ENCODE results near the gene RBCK1. TPM values are rescaled to one million over a fixed set of nuclear protein-coding genes. Genes with fewer than 3 reads are reported as not detected.

The RBCK1 gene
- total RNA-seq, 1 donor from 2014 or later: 128 TPM

DNA sequence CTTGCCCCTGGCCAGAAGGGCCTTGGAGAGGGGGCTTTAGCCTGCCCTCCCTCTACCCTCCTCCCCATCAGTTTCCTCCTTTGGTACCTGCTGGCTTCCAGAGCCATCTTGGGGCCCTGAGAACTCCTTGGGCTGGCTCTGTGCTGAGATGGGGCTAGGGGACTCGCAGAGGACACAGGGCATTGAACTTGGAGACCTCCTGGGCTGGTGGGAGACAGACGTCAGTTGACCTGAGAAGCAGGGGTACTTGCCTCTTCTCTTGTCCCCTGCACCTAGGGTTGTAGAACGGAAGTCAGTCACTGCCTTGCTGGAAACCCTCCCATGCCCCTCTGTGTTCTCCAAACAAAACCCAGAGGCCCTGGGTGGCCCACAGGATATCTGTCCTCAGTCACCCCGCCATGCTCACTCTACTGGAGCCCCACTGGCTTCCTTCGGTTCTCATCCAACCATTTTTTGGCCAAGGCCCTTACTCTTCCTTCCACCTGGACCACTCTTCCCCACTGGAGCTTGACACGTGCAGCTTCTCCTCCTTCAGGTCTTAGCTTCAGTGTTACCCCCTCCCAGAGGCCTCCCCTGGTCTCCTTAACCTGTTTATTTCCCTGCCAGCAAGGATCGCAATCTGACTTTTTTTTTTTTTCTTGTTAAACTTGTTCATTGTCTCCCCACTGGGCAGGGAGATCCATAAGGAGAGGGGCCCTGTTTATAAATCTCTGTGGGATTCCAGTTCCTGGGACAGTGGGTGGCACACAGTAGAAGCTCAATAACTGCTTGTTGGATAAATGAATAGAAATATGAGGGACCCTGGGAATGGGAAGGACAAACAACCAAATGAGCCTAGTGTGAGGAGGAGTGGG, 971 bp downstream of the RBCK1 start:
- intact Hi-C loops (cut with micrococcal nuclease): loop anchor here (1.0 to 5.0 kb wide), 6 partner anchors 24 to 133 kb away; partner anchors contain the start of genes CSNK2A1, TBC1D20 and ZCCHC3
- peaks cover 49% of the 10 kb centered on the region for H3K36me3 Mint-ChIP-seq (ENCODE audit: low read depth)
- H3K4me1 Mint-ChIP-seq: peaks cover 49% of the 10 kb centered on the region
- peaks cover 4% of the 10 kb centered on the region for H3K9me3 Mint-ChIP-seq
- peak overlapping the region; percentile 89 for H3K27ac Mint-ChIP-seq
- no peaks in the 10 kb centered on the region for H3K27me3 Mint-ChIP-seq
- peak overlapping the region; percentile 99 for H3K4me3 Mint-ChIP-seq
- peak; percentile 80 for DNase-seq

DNA sequence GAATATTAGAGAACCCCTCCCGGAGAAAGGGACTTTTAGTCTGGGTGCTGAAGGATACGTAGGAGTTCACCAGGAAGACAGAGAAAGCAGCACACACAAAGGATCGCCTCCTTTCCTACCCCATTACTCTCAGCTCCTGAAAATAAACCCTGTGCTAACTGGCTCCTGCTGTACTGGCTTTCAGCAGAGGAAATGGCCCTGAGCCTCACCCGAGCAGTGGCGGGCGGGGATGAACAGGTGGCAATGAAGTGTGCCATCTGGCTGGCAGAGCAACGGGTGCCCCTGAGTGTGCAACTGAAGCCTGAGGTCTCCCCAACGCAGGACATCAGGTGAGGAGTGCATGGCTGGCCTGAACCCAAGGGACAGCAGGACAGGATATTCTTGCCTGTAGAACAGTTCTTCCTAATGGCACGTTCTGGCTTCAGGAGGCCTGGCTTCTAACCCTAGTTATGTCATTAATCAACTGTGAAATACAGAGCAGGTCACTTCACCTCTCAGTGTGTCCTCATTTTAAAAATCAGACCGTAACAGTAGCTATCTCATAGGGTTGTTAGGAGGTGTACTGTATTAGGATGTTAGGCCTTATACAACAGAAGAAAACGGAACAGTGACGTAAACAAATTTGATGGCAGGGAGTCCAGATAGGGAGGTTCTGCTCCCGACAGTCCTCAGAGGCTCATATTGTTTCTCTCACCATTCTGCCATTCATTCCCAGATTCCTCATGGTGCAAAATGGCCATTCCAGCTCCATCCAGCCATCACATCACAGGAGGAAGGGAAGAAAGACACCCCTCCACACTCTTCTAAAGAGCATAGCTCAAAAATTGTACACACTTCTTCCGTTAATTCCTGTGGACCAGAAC, 1.8 kb downstream of the RBCK1 start:
- H3K27ac Mint-ChIP-seq: peak overlapping the region; percentile 89
- peaks cover 51% of the 10 kb centered on the region for H3K36me3 Mint-ChIP-seq (ENCODE audit: low read depth)
- peaks cover 53% of the 10 kb centered on the region for H3K4me1 Mint-ChIP-seq
- H3K27me3 Mint-ChIP-seq: no peaks in the 10 kb centered on the region
- peak overlapping the region; percentile 99 for H3K4me3 Mint-ChIP-seq
- DNase-seq: no peak
- intact Hi-C loops (cut with micrococcal nuclease): loop anchor here (1.0 to 5.0 kb wide), 5 partner anchors 27 to 132 kb away; partner anchors contain the start of genes CSNK2A1, TBC1D20 and ZCCHC3
- H3K9me3 Mint-ChIP-seq: peaks cover 4% of the 10 kb centered on the region

DNA sequence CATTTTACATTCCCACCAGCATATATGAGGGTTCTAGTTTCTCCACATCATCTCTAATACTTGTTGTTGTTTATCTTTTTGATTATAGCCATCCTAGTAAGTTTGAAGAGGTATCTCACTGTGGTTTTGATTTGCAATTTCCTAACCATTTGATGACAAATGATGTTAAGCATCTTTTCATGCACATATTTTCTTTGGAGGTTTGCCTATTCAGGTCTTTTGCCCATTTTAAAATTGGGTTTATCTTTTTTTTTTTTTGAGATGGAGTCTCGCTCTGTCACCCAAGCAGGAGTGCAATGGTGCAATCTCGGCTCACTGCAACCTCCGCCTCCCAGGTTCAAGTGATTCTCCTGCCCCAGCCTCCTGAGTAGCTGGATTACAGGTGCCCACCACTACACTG, 4.0 kb downstream of the RBCK1 start:
- DNase-seq: no peak
- intact Hi-C loops (cut with micrococcal nuclease): no loop called here
- Mint-ChIP-seq H3K27ac (no peak overlapping the region), H3K36me3 (ENCODE audit: low read depth) (peaks cover 66% of the 10 kb centered on the region), H3K27me3 (no peaks in the 10 kb centered on the region), H3K9me3 (peaks cover 4% of the 10 kb centered on the region), H3K4me1 (peaks cover 58% of the 10 kb centered on the region), H3K4me3 (no peak overlapping the region)

DNA sequence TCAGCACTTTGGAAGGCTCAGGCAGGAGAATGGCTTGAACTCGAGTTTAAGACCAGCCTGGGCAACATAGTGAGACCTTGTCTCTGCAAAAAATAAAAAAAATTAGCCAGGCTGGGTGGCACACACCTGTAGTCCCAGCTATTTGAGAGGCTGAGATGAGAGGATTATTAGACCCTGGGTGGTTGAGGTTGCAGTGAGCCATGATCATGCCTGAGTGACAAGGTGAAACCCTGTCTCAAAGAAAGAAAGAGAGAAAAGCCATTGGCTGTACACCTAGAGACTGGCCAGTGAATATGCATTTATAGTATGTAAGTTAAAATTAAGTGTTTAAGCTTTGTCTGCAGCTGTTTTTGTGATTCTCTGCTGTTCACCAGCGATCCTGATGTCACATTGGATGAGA, 6.1 kb downstream of the RBCK1 start:
- H3K4me1 Mint-ChIP-seq: peaks cover 53% of the 10 kb centered on the region
- intact Hi-C loops (cut with micrococcal nuclease): no loop called here

DNA sequence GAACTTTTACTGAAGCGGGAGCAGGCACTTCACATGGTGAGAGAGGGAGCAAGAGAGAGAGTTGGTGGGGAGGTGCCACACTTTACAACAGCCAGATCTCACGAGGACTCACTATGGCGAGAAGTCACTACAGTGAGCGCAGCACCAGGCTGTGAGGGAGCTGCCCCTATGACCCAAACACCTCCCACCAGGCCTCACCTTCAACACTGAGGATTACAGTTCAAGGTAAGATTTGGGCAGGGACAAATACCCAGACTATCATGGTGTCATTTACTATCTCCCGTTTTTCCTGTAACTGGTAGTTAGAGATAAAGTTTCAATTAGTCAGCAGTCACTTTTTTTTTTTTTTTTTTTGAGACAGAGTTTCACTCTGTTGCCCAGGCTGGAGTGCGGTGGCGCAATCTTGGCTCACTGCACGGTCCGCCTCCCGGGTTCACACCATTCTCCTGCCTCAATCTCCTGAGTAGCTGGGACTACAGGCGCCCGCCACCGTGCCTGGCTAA, 7.8 kb downstream of the RBCK1 start:
- intact Hi-C loops (cut with micrococcal nuclease): no loop called here
- Mint-ChIP-seq H3K4me3 (no peak overlapping the region), H3K4me1 (peaks cover 40% of the 10 kb centered on the region), H3K27ac (peak overlapping the region; percentile 22), H3K9me3 (peaks cover 4% of the 10 kb centered on the region), H3K36me3 (ENCODE audit: low read depth) (peaks cover 60% of the 10 kb centered on the region), H3K27me3 (no peaks in the 10 kb centered on the region)
- no peak for DNase-seq

More for the DNA sequence above, 6.1 kb downstream of the RBCK1 start:
- H3K36me3 Mint-ChIP-seq (ENCODE audit: low read depth): peaks cover 70% of the 10 kb centered on the region
- DNase-seq: no peak
- peaks cover 4% of the 10 kb centered on the region for H3K9me3 Mint-ChIP-seq
- H3K27ac Mint-ChIP-seq: no peak overlapping the region
- no peak overlapping the region for H3K4me3 Mint-ChIP-seq
- H3K27me3 Mint-ChIP-seq: no peaks in the 10 kb centered on the region

DNA sequence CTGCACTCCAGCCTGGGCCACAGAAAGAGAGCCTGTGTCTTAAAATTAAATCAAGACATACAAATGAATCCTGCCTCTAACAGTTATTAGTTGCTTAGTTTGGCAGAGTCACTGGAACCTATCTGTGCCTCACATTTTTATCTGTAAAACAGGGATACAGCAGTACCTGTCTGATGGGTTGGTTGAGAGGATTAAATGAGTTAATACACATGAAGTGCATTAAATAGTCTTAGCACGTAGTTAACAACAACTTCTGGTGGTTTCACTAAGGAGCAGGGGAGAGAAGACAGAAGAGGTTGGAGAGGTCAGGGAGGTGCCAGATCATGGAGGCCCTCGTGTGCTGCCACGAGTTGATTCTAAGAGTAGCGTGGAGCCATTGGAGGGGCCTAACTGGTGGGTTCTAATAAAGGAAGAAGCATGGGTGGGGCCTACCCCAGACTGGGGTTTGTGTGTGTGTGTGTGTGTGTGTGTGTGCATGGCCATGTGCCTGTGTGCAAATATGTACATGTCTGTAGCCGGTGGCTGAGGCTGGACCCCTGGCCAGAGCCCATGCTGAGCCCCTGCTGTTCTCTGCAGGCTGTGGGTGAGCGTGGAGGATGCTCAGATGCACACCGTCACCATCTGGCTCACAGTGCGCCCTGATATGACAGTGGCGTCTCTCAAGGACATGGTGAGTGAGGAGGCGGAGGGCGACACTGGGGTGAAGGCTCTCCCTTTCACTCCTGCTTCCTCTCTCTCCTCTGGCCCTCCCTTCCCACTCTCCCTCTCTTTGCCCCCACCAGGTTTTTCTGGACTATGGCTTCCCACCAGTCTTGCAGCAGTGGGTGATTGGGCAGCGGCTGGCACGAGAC, 9.1 kb downstream of the RBCK1 start:
- DNase-seq: no peak
- Mint-ChIP-seq H3K27me3 (no peaks in the 10 kb centered on the region), H3K9me3 (no peaks in the 10 kb centered on the region), H3K36me3 (ENCODE audit: low read depth) (peaks cover 60% of the 10 kb centered on the region), H3K4me1 (peaks cover 36% of the 10 kb centered on the region), H3K27ac (no peak overlapping the region), H3K4me3 (no peak overlapping the region)
- intact Hi-C loops (cut with micrococcal nuclease): no loop called here

DNA sequence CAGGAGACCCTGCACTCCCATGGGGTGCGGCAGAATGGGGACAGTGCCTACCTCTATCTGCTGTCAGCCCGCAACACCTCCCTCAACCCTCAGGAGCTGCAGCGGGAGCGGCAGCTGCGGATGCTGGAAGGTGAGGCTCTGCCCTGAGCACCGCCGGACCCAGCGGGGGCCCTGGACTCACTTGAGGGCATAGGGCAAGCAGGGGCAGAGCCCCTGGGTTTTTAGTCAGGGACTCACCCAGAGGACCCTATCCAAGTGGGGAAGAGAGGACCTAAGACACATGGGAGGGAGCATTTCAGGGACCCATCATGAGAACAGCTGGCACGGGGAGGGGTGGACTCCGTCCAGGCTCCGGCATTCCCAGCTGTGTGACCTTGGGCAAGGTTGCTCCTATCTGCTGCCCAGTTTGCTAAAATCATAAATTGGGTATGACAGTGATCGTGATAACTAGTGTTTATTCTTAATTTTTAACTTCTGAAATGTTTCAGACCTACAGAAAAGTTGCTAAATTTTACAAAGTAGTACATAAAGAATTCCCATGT, 9.8 kb downstream of the RBCK1 start:
- peaks cover 61% of the 10 kb centered on the region for H3K36me3 Mint-ChIP-seq (ENCODE audit: low read depth)

DNA sequence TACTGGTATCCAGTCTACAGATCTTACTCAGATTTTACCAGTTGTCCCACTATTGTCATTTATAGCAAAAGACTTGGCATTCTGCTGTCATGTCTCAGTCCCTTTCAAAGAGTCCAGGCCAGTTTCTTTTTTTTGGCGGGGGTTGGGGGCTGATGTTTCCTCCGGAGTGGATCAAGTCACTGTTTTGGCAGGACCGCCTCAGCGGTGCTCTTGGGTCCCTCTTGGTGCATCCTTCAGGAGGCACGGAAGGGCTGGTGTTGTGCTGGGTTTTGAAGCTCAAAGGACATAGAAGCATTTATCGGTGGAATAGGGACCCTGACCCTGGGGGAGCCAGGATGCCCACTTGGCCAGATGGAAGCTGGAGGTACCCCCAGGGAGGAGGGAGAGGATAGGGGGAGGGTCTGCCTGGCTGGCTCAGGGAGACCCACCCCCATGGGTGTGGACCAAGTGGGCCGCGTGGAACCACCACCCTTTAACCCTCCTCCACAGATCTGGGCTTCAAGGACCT, 10.8 kb downstream of the RBCK1 start:
- Mint-ChIP-seq H3K4me1 (peaks cover 28% of the 10 kb centered on the region), H3K4me3 (no peak overlapping the region), H3K36me3 (ENCODE audit: low read depth) (peaks cover 56% of the 10 kb centered on the region), H3K9me3 (no peaks in the 10 kb centered on the region), H3K27me3 (no peaks in the 10 kb centered on the region), H3K27ac (no peak overlapping the region)
- DNase-seq: no peak
- intact Hi-C loops (cut with micrococcal nuclease): no loop called here

More for the DNA sequence above, 9.8 kb downstream of the RBCK1 start:
- Mint-ChIP-seq H3K27me3 (no peaks in the 10 kb centered on the region), H3K4me1 (peaks cover 32% of the 10 kb centered on the region), H3K4me3 (no peak overlapping the region), H3K27ac (no peak overlapping the region), H3K9me3 (no peaks in the 10 kb centered on the region)
- no peak for DNase-seq
- intact Hi-C loops (cut with micrococcal nuclease): no loop called here

DNA sequence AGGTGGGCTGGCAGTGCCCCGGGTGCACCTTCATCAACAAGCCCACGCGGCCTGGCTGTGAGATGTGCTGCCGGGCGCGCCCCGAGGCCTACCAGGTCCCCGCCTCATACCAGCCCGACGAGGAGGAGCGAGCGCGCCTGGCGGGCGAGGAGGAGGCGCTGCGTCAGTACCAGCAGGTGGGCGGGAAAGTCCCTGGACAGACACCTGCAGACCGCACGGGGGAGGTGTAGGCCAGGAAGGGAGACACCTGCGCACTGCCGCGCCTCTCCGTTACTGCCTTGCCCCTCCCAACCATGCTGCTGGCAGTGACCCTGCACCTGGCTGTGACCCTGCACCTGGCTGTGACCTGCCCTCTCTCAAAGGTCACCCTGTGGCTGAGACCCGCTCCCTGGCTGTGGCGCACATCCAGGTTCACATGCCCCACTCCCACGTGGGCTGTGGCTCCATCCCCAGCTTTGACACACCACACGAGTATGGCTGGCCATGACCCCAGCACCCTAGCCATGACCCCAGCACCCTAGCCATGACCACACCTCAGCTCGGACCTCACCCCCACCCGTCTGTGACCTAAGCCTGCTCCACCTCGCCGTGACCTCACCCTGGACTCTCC, 11.6 kb downstream of the RBCK1 start:
- H3K27ac Mint-ChIP-seq: no peak overlapping the region
- DNase-seq: no peak
- no peaks in the 10 kb centered on the region for H3K27me3 Mint-ChIP-seq
- H3K4me3 Mint-ChIP-seq: no peak overlapping the region
- intact Hi-C loops (cut with micrococcal nuclease): no loop called here
- H3K36me3 Mint-ChIP-seq (ENCODE audit: low read depth): peaks cover 63% of the 10 kb centered on the region
- peaks cover 29% of the 10 kb centered on the region for H3K4me1 Mint-ChIP-seq
- no peaks in the 10 kb centered on the region for H3K9me3 Mint-ChIP-seq

DNA sequence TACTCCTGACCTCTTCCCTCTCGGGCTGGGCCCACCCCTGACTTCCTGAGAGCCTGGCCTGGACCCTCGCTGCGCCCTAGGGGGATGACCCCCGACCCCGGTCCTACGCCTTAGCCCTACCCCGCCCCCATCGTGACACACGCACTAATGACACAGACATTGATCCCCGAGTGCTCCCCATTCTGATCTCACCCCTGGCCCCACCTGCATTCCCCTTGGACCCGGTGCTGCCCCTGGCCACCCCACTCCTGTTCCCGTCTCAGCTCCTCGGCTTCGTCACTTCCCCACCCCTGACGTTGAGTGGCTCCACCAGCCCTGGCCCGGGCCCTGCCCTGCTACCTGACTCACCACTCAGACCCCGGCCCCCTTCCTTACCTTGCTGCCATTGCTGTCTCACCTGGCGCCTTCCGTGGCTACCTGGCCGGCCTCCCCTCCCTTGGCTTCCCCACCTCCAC, 12.1 kb downstream of the RBCK1 start:
- no peak for DNase-seq
- Mint-ChIP-seq H3K27ac (no peak overlapping the region), H3K9me3 (no peaks in the 10 kb centered on the region), H3K4me3 (no peak overlapping the region), H3K4me1 (peaks cover 30% of the 10 kb centered on the region), H3K27me3 (no peaks in the 10 kb centered on the region), H3K36me3 (ENCODE audit: low read depth) (peaks cover 67% of the 10 kb centered on the region)
- intact Hi-C loops (cut with micrococcal nuclease): no loop called here

DNA sequence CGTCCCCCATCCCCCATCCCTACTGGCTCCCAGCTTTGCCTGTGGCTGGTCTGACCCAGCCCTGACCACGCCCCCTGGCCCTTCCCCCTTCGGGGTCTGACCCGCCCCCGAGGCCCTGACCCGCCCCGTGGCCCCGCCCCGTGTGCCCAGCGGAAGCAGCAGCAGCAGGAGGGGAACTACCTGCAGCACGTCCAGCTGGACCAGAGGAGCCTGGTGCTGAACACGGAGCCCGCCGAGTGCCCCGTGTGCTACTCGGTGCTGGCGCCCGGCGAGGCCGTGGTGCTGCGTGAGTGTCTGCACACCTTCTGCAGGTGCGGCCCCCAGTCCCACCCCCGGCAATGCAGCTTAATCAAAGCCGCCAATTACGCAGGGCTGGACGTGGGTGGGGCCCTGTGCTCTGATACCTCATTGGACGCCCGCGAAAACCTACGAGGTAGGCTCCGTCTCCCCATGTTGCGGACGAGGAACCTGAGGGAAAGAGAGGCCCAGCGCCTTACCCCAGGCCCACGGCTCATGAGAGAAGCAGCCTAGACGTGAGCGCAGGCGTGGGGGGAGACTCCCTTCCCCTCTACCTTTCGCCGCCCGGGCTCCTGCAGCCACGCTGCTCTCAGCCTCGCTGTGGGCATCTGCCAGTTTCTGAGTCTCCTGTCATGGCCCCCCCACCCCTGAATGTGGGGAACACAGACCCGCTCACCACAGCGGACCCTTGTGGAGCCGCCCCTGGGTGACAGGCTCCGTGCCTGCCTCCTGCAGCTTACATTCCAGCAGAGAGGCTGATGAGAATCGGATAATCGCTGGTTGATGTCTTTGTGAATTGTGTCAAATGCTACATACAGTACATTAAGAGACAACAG, 12.8 kb downstream of the RBCK1 start:
- Mint-ChIP-seq H3K27ac (peak overlapping the region; percentile 72), H3K9me3 (no peaks in the 10 kb centered on the region)

More for the DNA sequence above, 12.8 kb downstream of the RBCK1 start:
- DNase-seq: no peak
- intact Hi-C loops (cut with micrococcal nuclease): no loop called here
- Mint-ChIP-seq H3K27me3 (no peaks in the 10 kb centered on the region), H3K4me3 (no peak overlapping the region), H3K36me3 (ENCODE audit: low read depth) (peaks cover 64% of the 10 kb centered on the region), H3K4me1 (peaks cover 23% of the 10 kb centered on the region)

Data from activated CD4-positive, alpha-beta T cell treated with anti-CD3 and anti-CD28 coated beads, Interleukin-2, amount 10 ng/mL, durations not matched to agents 24 days and 14 days (primary cell).